WTC11 (cell line): ENCODE results near the gene YY1AP1.

Experiments
- CREB1 ChIP-seq: sonication (generic); formaldehyde crosslinking; IDR thresholded peaks from 2 replicates; pipeline ENCODE4 v1.8.0; 2023; ENCODE audit warnings: mild to moderate bottlenecking, missing genetic modification reagents
- SOX15 ChIP-seq: fragments of 250-450 bp; sonication (Bioruptor Pico); IDR thresholded peaks from 2 replicates; pipeline ENCODE4 v1.9.0; 2021; ENCODE audit warnings: mild to moderate bottlenecking
- TF ChIP-seq, protein P1 (sequence below): sonication (generic); formaldehyde crosslinking; IDR thresholded peaks from 2 replicates; pipeline ENCODE4 v1.8.0; 2022; ENCODE audit warnings: mild to moderate bottlenecking, missing genetic modification reagents
- TF ChIP-seq, protein P2 (sequence below): fragments of 200-600 bp; IDR thresholded peaks from 2 replicates; pipeline ENCODE4 v1.8.0; 2022; ENCODE audit warnings: antibody characterized with exemption
- TF ChIP-seq, protein P3 (sequence below): sonication (generic); formaldehyde crosslinking; IDR thresholded peaks from 2 replicates; pipeline ENCODE4 v1.8.0; 2022; ENCODE audit warnings: missing genetic modification reagents

DNA sequence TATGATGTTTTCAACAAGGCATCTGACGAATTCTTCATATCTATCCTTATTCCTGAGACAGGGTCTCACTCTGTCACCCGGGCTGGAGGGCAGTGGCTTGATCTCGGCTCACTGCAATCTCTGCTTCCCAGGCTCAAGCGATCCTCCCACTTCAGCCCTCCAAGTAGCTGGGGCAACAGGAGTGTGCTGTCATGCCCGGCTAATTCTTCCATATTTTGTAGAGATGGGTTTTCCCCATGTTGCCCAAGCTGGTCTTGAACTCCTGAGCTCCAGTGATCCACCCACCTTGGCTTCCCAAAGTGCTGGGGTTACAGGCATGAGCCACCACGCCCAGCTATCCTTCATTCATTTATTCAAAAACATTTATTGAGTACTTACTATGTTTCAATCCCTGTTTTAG, 8.0 kb downstream of the YY1AP1 start:
- TF ChIP-seq, protein P1, sequence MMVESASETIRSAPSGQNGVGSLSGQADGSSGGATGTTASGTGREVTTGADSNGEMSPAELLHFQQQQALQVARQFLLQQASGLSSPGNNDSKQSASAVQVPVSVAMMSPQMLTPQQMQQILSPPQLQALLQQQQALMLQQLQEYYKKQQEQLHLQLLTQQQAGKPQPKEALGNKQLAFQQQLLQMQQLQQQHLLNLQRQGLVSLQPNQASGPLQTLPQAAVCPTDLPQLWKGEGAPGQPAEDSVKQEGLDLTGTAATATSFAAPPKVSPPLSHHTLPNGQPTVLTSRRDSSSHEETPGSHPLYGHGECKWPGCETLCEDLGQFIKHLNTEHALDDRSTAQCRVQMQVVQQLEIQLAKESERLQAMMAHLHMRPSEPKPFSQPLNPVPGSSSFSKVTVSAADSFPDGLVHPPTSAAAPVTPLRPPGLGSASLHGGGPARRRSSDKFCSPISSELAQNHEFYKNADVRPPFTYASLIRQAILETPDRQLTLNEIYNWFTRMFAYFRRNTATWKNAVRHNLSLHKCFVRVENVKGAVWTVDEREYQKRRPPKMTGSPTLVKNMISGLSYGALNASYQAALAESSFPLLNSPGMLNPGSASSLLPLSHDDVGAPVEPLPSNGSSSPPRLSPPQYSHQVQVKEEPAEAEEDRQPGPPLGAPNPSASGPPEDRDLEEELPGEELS (CRISPR knock-in tag), result no peak
- TF ChIP-seq CREB1 (CRISPR knock-in tag) (no peak), SOX15 (no peak)
- TF ChIP-seq, protein P2, sequence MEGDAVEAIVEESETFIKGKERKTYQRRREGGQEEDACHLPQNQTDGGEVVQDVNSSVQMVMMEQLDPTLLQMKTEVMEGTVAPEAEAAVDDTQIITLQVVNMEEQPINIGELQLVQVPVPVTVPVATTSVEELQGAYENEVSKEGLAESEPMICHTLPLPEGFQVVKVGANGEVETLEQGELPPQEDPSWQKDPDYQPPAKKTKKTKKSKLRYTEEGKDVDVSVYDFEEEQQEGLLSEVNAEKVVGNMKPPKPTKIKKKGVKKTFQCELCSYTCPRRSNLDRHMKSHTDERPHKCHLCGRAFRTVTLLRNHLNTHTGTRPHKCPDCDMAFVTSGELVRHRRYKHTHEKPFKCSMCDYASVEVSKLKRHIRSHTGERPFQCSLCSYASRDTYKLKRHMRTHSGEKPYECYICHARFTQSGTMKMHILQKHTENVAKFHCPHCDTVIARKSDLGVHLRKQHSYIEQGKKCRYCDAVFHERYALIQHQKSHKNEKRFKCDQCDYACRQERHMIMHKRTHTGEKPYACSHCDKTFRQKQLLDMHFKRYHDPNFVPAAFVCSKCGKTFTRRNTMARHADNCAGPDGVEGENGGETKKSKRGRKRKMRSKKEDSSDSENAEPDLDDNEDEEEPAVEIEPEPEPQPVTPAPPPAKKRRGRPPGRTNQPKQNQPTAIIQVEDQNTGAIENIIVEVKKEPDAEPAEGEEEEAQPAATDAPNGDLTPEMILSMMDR, result no peak
- TF ChIP-seq, protein P3, sequence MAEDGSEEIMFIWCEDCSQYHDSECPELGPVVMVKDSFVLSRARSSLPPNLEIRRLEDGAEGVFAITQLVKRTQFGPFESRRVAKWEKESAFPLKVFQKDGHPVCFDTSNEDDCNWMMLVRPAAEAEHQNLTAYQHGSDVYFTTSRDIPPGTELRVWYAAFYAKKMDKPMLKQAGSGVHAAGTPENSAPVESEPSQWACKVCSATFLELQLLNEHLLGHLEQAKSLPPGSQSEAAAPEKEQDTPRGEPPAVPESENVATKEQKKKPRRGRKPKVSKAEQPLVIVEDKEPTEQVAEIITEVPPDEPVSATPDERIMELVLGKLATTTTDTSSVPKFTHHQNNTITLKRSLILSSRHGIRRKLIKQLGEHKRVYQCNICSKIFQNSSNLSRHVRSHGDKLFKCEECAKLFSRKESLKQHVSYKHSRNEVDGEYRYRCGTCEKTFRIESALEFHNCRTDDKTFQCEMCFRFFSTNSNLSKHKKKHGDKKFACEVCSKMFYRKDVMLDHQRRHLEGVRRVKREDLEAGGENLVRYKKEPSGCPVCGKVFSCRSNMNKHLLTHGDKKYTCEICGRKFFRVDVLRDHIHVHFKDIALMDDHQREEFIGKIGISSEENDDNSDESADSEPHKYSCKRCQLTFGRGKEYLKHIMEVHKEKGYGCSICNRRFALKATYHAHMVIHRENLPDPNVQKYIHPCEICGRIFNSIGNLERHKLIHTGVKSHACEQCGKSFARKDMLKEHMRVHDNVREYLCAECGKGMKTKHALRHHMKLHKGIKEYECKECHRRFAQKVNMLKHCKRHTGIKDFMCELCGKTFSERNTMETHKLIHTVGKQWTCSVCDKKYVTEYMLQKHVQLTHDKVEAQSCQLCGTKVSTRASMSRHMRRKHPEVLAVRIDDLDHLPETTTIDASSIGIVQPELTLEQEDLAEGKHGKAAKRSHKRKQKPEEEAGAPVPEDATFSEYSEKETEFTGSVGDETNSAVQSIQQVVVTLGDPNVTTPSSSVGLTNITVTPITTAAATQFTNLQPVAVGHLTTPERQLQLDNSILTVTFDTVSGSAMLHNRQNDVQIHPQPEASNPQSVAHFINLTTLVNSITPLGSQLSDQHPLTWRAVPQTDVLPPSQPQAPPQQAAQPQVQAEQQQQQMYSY (CRISPR knock-in tag), result no peak
